IMR-90 (cell line): ENCODE measurements around the gene TRIM32. TPM values are rescaled to one million over a fixed set of nuclear protein-coding genes. Genes with fewer than 3 reads are reported as not detected.

Source experiments
- ATAC-seq: fragments of 200-7000 bp; cut with Tn5 transposase; 2 replicates; pipeline ENCODE4 v1.9.1; 2020; ENCODE audit warnings: low read depth, mild to moderate bottlenecking, moderate library complexity
- BruUV-seq: library from RNA; stranded (reverse); fragments of 400-500 nt; replicated peaks from 2 replicates; lab custom pipeline; 2021; lab: Mats Ljungman, UMichigan
- CTCF ChIA-PET: fragments of 300-600 bp; formaldehyde crosslinking; extraction: SDS; loops from one replicate; lab custom pipeline; 2021; ENCODE audit warnings: antibody characterized with exemption; lab: Yijun Ruan, JAX
- POLR2A ChIA-PET: fragments of 300-600 bp; sonication (Branson Sonifier 250); formaldehyde crosslinking; loops from one replicate; lab custom pipeline; 2022; ENCODE audit warnings: antibody characterized with exemption; ENCODE audit not compliant: unreplicated experiment; lab: Charles Lee
- DNase-seq: peaks from one replicate; pipeline ENCODE4 v3.0.0; 2013
- H2AFZ ChIP-seq: replicated peaks from 2 replicates; pipeline ENCODE3; 2013; ENCODE audit warnings: low read length, mild to moderate bottlenecking; ENCODE audit not compliant: poor library complexity
- H2AK5ac ChIP-seq: 2 replicates; pipeline ENCODE4 v1.6.1; 2013; ENCODE audit warnings: low read depth, low read length, inconsistent platforms
- H2AK9ac ChIP-seq: replicated peaks from 2 replicates; pipeline ENCODE3; 2013; ENCODE audit warnings: mild to moderate bottlenecking, low read depth, low read length, moderate library complexity; ENCODE audit not compliant: poor library complexity
- H2BK120ac ChIP-seq: 2 replicates; pipeline ENCODE4 v1.6.1; 2013; ENCODE audit warnings: low read depth, low read length, inconsistent platforms
- H2BK15ac ChIP-seq: 3 replicates; pipeline ENCODE4 v1.6.1; 2013; ENCODE audit warnings: low read depth, low read length, inconsistent platforms
- H2BK20ac ChIP-seq: 2 replicates; pipeline ENCODE4 v1.6.1; 2013; ENCODE audit warnings: low read depth, mild to moderate bottlenecking, inconsistent platforms, low read length, moderate library complexity
- H2BK5ac ChIP-seq: 2 replicates; pipeline ENCODE4 v1.6.1; 2013; ENCODE audit warnings: mild to moderate bottlenecking, low read depth, low read length, inconsistent platforms; ENCODE audit not compliant: poor library complexity, severe bottlenecking
- H3K14ac ChIP-seq: replicated peaks from 2 replicates; pipeline ENCODE4 v1.6.1; 2013; ENCODE audit warnings: low read depth, low read length, inconsistent platforms
- H3K18ac ChIP-seq: 2 replicates; pipeline ENCODE4 v1.6.1; 2013; ENCODE audit warnings: low read depth, low read length, control low read depth
- H3K23ac ChIP-seq: 2 replicates; pipeline ENCODE4 v1.6.1; 2013; ENCODE audit warnings: low read depth, low read length, inconsistent platforms
- H3K27ac ChIP-seq: 2 replicates; pipeline ENCODE4 v1.5.1; 2013; ENCODE audit warnings: mild to moderate bottlenecking, control low read depth, low read length; ENCODE audit not compliant: insufficient read depth
- H3K27me3 ChIP-seq: 2 replicates; pipeline ENCODE4 v1.6.1; 2013; ENCODE audit warnings: low read length; ENCODE audit not compliant: control insufficient read depth, insufficient read depth
- H3K36me3 ChIP-seq: 2 replicates; pipeline ENCODE4 v1.6.1; 2013; ENCODE audit warnings: low read length, mixed read lengths; ENCODE audit not compliant: control insufficient read depth, insufficient read depth
- H3K4ac ChIP-seq: 2 replicates; pipeline ENCODE4 v1.6.1; 2013; ENCODE audit warnings: low read depth, low read length, inconsistent platforms
- H3K4me1 ChIP-seq: 2 replicates; pipeline ENCODE4 v1.6.1; 2013; ENCODE audit warnings: low read length, mixed read lengths; ENCODE audit not compliant: control insufficient read depth, insufficient read depth
- H3K4me2 ChIP-seq: 2 replicates; pipeline ENCODE4 v1.6.1; 2013; ENCODE audit warnings: low read depth, mild to moderate bottlenecking, control low read depth, low read length, moderate library complexity
- H3K4me3 ChIP-seq: 2 replicates; pipeline ENCODE4 v1.5.1; 2013; ENCODE audit warnings: low read depth, mild to moderate bottlenecking, control low read depth, low read length, moderate library complexity; ENCODE audit not compliant: insufficient read depth
- H3K56ac ChIP-seq: 2 replicates; pipeline ENCODE4 v1.6.1; 2013; ENCODE audit warnings: low read length, inconsistent platforms; ENCODE audit not compliant: insufficient read depth; ENCODE audit errors: extremely low read depth
- H3K79me1 ChIP-seq, 2 experiments: 2 replicates each; pipeline ENCODE4 v1.6.1; 2013; ENCODE audit warnings: low read length in 2 of 2, inconsistent platforms in 1 of 2, low read depth in 1 of 2
- H3K9ac ChIP-seq: 2 replicates; pipeline ENCODE4 v1.6.1; 2013; ENCODE audit warnings: low read depth, low read length, control low read depth
- H3K9me1 ChIP-seq: 2 replicates; pipeline ENCODE4 v1.6.1; 2013; ENCODE audit warnings: low read length, inconsistent platforms; ENCODE audit not compliant: insufficient read depth
- H3K9me3 ChIP-seq: 2 replicates; pipeline ENCODE4 v1.6.1; 2013; ENCODE audit warnings: low read length; ENCODE audit not compliant: control insufficient read depth, insufficient read depth
- H4K20me1 ChIP-seq: 2 replicates; pipeline ENCODE4 v1.6.1; 2013; ENCODE audit warnings: low read length, inconsistent platforms; ENCODE audit not compliant: insufficient read depth
- H4K5ac ChIP-seq: 2 replicates; pipeline ENCODE4 v1.6.1; 2013; ENCODE audit warnings: mild to moderate bottlenecking, low read depth, low read length, control low read depth
- H4K8ac ChIP-seq, 2 experiments: 2 replicates each; pipeline ENCODE4 v1.6.1; 2013; ENCODE audit warnings: low read depth in 2 of 2, low read length in 2 of 2, control low read depth in 1 of 2, inconsistent platforms in 1 of 2
- H4K91ac ChIP-seq: 2 replicates; pipeline ENCODE4 v1.6.1; 2013; ENCODE audit warnings: low read depth, low read length, inconsistent platforms; ENCODE audit not compliant: insufficient read depth
- BHLHE40 ChIP-seq: fragments of 150-350 bp; IDR thresholded peaks from 2 replicates; pipeline ENCODE4 v1.6.1; 2016; ENCODE audit warnings: mild to moderate bottlenecking, low read depth, low read length
- CEBPB ChIP-seq: IDR thresholded peaks from 2 replicates; pipeline ENCODE4 v1.6.1; 2012; ENCODE audit warnings: low read depth, low read length, improper control_type of control experiment
- CHD1 ChIP-seq: IDR thresholded peaks from 2 replicates; pipeline ENCODE4 v1.6.1; 2012; ENCODE audit warnings: low read depth, low read length, improper control_type of control experiment
- FOS ChIP-seq: fragments of 150-350 bp; IDR thresholded peaks from 2 replicates; pipeline ENCODE4 v1.6.1; 2016; ENCODE audit warnings: low read depth, low read length
- MAFK ChIP-seq: IDR thresholded peaks from 2 replicates; pipeline ENCODE4 v1.6.1; 2012; ENCODE audit warnings: low read depth, low read length, improper control_type of control experiment
- MAZ ChIP-seq: IDR thresholded peaks from 2 replicates; pipeline ENCODE4 v1.6.1; 2012; ENCODE audit warnings: low read depth, mild to moderate bottlenecking, low read length, improper control_type of control experiment, moderate library complexity, borderline replicate concordance
- MXI1 ChIP-seq: IDR thresholded peaks from 2 replicates; pipeline ENCODE4 v1.6.1; 2012; ENCODE audit warnings: low read depth, mild to moderate bottlenecking, low read length, moderate library complexity, borderline replicate concordance
- NFE2L2 ChIP-seq: fragments of 150-350 bp; IDR thresholded peaks from 2 replicates; pipeline ENCODE4 v1.6.1; 2016; ENCODE audit warnings: low read depth, mild to moderate bottlenecking, low read length
- POLR2A ChIP-seq: IDR thresholded peaks from 2 replicates; pipeline ENCODE4 v1.6.1; 2012; ENCODE audit warnings: mild to moderate bottlenecking, low read depth, low read length
- RAD21 ChIP-seq: IDR thresholded peaks from 2 replicates; pipeline ENCODE4 v1.6.1; 2012; ENCODE audit warnings: low read length, improper control_type of control experiment
- RCOR1 ChIP-seq: IDR thresholded peaks from 2 replicates; pipeline ENCODE4 v1.6.1; 2012; ENCODE audit warnings: mild to moderate bottlenecking, low read length, improper control_type of control experiment; ENCODE audit not compliant: insufficient replicate concordance
- RFX5 ChIP-seq: IDR thresholded peaks from 2 replicates; pipeline ENCODE4 v1.8.0; 2012; ENCODE audit warnings: low read depth, mild to moderate bottlenecking, low read length, moderate library complexity
- SMC3 ChIP-seq: fragments of 150-350 bp; IDR thresholded peaks from 2 replicates; pipeline ENCODE4 v1.6.1; 2016; ENCODE audit warnings: low read depth, mild to moderate bottlenecking, antibody characterized with exemption, low read length, moderate library complexity
- WGBS, 2 experiments: methylation state at CpG; one replicate each; pipeline versions ENCODE4 v1.1.5 to v1.1.7; 2013; ENCODE audit warnings: missing lambda C conversion rate in 2 of 2; ENCODE audit not compliant: insufficient read length in 1 of 2; ENCODE audit errors: extremely low coverage in 2 of 2; 5-methylcytosine and 5-hydroxymethylcytosine counted together
- dilution Hi-C: fragments of 300-500 bp; cut with HindIII; formaldehyde crosslinking; loops from one replicate; pipeline ENCODE4 v1.14.3; 2018; ENCODE audit warnings: low sequenced_read_pairs; ENCODE audit not compliant: unreplicated experiment
- in situ Hi-C: fragments of 300-500 bp; cut with MboI; formaldehyde crosslinking; loops from 3 replicates; pipeline ENCODE4 v1.14.3; 2019; ENCODE audit warnings: low sequenced_read_pairs, inconsistent platforms, mixed read lengths
- intact Hi-C: fragments of 100-400 bp; cut with micrococcal nuclease; formaldehyde crosslinking; loops from 2 replicates; pipeline ENCODE4 v1.10.0; 2022
- polyA plus RNA-seq, 3 experiments: library from polyadenylated mRNA; depleted of rRNA; stranded (reverse); fragments of >200 nt; gene quantifications; 2 replicates each; pipeline ENCODE4 v1.2.3, GENCODE V29; 2012; ENCODE audit warnings: low replicate concordance in 1 of 3
- total RNA-seq: library from RNA; depleted of rRNA; stranded (reverse); fragments of >200 nt; gene quantifications from 2 replicates; pipeline ENCODE4 v1.2.3, GENCODE V29; 2012
- TF ChIP-seq, protein P1 (sequence below): fragments of 150-350 bp; IDR thresholded peaks from 2 replicates; pipeline ENCODE4 v1.6.1; 2017; ENCODE audit warnings: mild to moderate bottlenecking, antibody characterized with exemption, low read length, low read depth
- TF ChIP-seq, protein P2 (sequence below): conservative IDR thresholded peaks from 2 replicates; pipeline ENCODE4 v1.5.1; 2012; ENCODE audit warnings: mild to moderate bottlenecking, low read depth, low read length, improper control_type of control experiment
- TF ChIP-seq, protein P3 (sequence below): fragments of 150-350 bp; IDR thresholded peaks from 2 replicates; pipeline ENCODE4 v1.6.1; 2016; ENCODE audit warnings: low read depth, mild to moderate bottlenecking, low read length, moderate library complexity, borderline replicate concordance

Gene TRIM32
- total and polyA plus RNA-seq, 2 of the 4 experiments (the other 2 are of a cell fraction): 12.8 to 31.0 TPM

DNA sequence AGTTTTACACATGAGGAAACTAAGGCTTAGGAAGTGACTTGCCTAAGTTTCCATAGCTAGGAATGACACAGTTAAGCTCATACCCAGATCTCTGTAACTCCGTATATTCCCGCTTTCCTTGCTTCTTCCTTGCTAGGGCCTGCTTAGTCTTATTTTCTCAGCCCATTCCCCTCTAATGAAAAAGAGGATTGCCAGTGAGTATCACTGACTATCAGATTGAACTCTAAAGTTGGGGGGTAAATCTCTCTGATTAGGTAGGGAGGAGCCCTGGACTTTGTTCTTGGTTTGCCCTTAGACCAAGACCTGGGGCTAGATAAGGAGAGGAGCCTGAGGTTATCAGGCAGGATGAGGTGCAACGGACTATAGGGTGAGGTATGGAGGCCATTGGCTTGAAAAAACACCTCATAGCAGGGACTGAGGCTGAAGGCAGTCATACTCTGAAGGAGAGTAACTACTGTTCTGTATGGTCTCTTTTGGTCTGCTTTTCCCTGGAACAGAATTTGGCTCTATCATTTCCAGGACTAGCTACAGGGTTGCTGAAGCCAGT lies 2.5 kb downstream of the TRIM32 start:
- no peak overlapping the region for H3K4me3 ChIP-seq
- no peak for ATAC-seq
- no peak overlapping the region for H4K91ac ChIP-seq
- no peak overlapping the region for H2AK9ac ChIP-seq
- H2AK5ac ChIP-seq: no peak overlapping the region
- TF ChIP-seq, protein P1, sequence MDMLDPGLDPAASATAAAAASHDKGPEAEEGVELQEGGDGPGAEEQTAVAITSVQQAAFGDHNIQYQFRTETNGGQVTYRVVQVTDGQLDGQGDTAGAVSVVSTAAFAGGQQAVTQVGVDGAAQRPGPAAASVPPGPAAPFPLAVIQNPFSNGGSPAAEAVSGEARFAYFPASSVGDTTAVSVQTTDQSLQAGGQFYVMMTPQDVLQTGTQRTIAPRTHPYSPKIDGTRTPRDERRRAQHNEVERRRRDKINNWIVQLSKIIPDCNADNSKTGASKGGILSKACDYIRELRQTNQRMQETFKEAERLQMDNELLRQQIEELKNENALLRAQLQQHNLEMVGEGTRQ: no peak
- TF ChIP-seq NFE2L2 (no peak), POLR2A (no peak), MXI1 (no peak), FOS (no peak), RCOR1 (no peak), MAZ (no peak), CHD1 (no peak), BHLHE40 (no peak), CEBPB (no peak), SMC3 (no peak), RAD21 (no peak), MAFK (no peak), RFX5 (no peak)
- TF ChIP-seq, protein P2, sequence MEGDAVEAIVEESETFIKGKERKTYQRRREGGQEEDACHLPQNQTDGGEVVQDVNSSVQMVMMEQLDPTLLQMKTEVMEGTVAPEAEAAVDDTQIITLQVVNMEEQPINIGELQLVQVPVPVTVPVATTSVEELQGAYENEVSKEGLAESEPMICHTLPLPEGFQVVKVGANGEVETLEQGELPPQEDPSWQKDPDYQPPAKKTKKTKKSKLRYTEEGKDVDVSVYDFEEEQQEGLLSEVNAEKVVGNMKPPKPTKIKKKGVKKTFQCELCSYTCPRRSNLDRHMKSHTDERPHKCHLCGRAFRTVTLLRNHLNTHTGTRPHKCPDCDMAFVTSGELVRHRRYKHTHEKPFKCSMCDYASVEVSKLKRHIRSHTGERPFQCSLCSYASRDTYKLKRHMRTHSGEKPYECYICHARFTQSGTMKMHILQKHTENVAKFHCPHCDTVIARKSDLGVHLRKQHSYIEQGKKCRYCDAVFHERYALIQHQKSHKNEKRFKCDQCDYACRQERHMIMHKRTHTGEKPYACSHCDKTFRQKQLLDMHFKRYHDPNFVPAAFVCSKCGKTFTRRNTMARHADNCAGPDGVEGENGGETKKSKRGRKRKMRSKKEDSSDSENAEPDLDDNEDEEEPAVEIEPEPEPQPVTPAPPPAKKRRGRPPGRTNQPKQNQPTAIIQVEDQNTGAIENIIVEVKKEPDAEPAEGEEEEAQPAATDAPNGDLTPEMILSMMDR: no peak
- TF ChIP-seq, protein P3, sequence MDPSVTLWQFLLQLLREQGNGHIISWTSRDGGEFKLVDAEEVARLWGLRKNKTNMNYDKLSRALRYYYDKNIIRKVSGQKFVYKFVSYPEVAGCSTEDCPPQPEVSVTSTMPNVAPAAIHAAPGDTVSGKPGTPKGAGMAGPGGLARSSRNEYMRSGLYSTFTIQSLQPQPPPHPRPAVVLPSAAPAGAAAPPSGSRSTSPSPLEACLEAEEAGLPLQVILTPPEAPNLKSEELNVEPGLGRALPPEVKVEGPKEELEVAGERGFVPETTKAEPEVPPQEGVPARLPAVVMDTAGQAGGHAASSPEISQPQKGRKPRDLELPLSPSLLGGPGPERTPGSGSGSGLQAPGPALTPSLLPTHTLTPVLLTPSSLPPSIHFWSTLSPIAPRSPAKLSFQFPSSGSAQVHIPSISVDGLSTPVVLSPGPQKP: no peak
- POLR2A ChIA-PET: no interaction called here
- H3K4ac ChIP-seq: no peak overlapping the region
- intact Hi-C loops: no loop called here
- no peaks in the 10 kb centered on the region for H3K27me3 ChIP-seq
- no peak overlapping the region for H2AFZ ChIP-seq
- peaks cover 18% of the 10 kb centered on the region for H3K4me1 ChIP-seq
- H2BK120ac ChIP-seq: no peak overlapping the region
- H3K27ac ChIP-seq: no peak overlapping the region
- peak overlapping the region; percentile 3; the same call in 1 of the 2 replicates for H3K23ac ChIP-seq
- H3K9me3 ChIP-seq: no peaks in the 10 kb centered on the region
- H3K18ac ChIP-seq: no peak overlapping the region
- peak overlapping the region; percentile 30; the same call in 1 of the 2 replicates for H3K4me2 ChIP-seq
- no peak for DNase-seq
- in situ Hi-C loops: no loop called here
- no peak overlapping the region for H4K8ac ChIP-seq
- no peak overlapping the region for H3K14ac ChIP-seq
- no peak overlapping the region for H3K56ac ChIP-seq
- dilution Hi-C loops: no loop called here
- H2BK15ac ChIP-seq: no peak overlapping the region
- H2BK20ac ChIP-seq: no peak overlapping the region
- H3K79me1 ChIP-seq: peaks cover 56 to 76% of the 10 kb centered on the region in 2 experiments
- no CpG with 5 or more reads among the region's 3 CpGs for WGBS, 2 experiments
- peaks cover 54% of the 10 kb centered on the region for H4K20me1 ChIP-seq
- CTCF ChIA-PET: no interaction called here
- peaks cover 21% of the 10 kb centered on the region for H3K9me1 ChIP-seq
- H4K5ac ChIP-seq: no peak overlapping the region
- BruUV-seq: no TSS peak
- no peaks in the 10 kb centered on the region; the same call in 1 of the 2 replicates for H3K36me3 ChIP-seq
- no peak overlapping the region for H2BK5ac ChIP-seq
- no peak overlapping the region for H3K9ac ChIP-seq
